ENCODE results near the gene PISD.

DNA sequence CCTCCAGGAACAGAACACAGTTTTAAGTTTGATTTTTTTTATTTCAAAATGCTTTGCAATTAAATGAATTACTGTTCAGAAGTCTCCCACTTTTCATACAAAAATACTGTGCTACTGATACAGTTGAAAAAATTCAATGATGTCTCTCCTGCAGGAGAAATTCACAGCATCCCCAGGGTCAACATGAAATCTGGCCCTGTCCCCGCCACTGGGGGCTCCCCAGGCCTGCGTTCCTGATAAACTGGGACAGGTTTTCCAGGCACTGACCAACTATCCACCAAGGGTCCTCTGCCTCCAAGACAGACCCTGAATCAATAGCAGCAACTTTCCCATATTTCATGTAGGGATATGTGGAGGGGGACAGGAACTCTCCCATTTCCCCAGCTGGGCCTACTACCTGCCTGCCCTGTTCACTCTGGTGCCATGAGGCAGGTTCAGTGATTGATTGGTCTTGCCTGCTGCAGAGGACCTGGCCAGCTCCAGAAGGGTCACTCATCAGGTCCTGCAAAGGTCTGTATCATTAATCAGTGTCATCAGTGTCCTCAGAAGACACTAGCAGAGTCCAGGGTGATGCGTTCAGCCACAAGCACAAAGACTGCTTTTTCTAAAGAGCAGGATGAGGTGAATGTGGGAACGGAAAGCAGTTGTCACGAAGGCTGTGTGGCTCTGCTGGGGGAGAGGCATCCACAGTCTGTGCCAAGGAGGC, 43.4 kb downstream of the PISD start:
- TF ChIP-seq, protein P1, sequence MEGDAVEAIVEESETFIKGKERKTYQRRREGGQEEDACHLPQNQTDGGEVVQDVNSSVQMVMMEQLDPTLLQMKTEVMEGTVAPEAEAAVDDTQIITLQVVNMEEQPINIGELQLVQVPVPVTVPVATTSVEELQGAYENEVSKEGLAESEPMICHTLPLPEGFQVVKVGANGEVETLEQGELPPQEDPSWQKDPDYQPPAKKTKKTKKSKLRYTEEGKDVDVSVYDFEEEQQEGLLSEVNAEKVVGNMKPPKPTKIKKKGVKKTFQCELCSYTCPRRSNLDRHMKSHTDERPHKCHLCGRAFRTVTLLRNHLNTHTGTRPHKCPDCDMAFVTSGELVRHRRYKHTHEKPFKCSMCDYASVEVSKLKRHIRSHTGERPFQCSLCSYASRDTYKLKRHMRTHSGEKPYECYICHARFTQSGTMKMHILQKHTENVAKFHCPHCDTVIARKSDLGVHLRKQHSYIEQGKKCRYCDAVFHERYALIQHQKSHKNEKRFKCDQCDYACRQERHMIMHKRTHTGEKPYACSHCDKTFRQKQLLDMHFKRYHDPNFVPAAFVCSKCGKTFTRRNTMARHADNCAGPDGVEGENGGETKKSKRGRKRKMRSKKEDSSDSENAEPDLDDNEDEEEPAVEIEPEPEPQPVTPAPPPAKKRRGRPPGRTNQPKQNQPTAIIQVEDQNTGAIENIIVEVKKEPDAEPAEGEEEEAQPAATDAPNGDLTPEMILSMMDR (conservative IDR thresholded peaks at IDR 0.05; ENCODE audit: low read length), result no peak
- no peak for TF ChIP-seq EZH2phosphoT487 (IDR thresholded peaks at IDR 0.05; ENCODE audit: borderline replicate concordance)
